ENCODE results near the gene TMED8.
"Not testable (repeated sequence)": the region's sequence is repeated elsewhere in the genome, so short reads cannot be mapped to it uniquely, and the experiment has no call there.

Gene TMED8

GRCh38 chr14:77359626-77360025 lies 17.3 kb downstream of the TMED8 start:
- no peak for DNase-seq

DNA sequence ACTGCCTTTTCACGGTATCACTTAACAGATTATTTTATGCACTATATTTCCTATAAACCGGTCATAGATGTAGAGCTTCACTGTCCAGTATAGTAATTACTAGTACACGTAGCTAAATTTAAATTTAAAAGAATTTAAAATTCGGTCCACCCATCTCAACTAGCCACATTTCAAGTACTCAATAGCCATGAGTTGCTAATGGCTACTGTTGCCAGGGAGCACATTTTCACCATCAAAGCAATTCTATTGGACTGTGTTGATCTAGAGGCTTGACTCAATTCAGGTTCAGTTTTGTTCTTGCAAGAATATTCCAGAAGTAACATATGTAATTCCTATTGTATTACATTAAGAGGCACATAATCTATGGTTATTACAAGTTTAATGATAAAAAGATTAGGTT lies 20.0 kb downstream of the TMED8 start:
- DNase-seq, result no peak

- no peak for DNase-seq
Observed at GRCh38 chr14:77355811-77356210, 21.1 kb downstream of the TMED8 start.

- no peak for DNase-seq
Observed at GRCh38 chr14:77353469-77354141, 23.3 kb downstream of the TMED8 start.

DNA sequence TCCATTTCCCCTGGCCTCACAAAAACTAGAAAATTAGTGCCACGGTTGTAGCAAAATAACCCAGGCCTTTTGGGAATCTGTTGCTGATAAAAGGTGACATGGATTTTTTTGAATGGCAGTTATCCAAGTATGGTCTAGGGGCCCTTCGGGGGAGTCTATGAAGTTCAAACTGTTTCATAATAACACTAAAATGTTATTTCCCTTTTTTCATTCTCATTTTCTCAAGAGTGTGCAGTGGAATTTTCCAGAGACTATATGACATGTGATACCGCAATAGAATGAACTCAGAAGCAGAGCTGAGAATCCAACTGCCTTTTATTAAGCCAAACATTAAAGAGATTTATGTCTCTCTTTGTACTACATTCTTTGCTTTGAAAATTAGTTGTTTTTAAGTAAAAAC lies 29.1 kb downstream of the TMED8 start:
- DNase-seq, result no peak

- DNase-seq, result no peak
Observed at GRCh38 chr14:77346495-77346894, 30.4 kb downstream of the TMED8 start.

DNA sequence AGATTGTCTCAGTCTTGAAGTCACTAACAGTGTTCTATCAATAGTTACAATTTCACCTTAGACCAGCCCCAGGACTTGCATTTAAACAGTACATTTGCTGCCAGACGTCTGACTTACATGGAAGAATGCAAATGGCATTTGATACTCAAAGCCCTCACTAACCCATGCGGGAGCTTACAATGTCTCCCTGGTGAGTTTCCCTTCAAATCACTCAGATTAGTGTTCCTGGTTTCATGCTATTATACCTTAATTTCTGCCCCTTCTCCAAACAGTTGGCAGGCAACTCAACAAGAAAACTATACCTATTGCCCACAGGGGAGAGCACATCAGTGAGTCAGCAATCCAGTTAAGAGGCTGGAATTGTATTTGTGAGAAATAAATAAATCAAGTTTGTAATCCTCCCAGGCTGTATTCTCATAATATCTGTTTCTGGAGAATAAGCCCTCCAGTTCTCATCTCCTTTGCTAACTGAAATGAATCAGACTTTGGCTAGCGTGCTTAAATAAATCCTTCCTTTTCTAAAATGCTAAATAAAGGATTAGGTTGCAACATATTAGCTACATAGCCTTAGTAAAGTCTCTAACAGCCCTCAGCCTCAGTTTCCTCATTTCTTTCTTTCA lies 32.4 kb downstream of the TMED8 start:
- DNase-seq, result no peak

GRCh38 chr14:77343662-77344061 lies 33.2 kb downstream of the TMED8 start:
- DNase-seq, result no peak

- no peak for DNase-seq
Observed at GRCh38 chr14:77342726-77343397, 34.0 kb downstream of the TMED8 start.

GRCh38 chr14:77340389-77340788 lies 36.5 kb downstream of the TMED8 start:
- no peak for DNase-seq

DNA sequence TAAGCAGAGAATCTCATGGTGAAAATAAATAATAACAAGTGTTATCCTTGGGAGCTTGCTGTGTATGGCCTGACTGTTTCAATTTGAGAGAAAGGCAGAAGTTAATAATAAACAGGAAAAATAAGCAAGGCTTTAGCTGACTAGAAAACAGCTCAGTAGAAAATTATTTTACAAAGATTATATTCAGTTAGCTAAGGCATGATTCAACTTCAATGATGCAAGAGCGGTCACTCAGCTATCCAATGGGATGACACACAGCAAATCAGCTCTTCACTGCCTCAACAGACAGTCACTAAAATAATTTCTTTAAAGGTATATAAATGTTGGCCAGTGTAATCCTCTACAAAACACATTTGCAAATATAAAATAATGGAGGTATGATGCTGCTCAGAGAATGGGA lies 37.5 kb downstream of the TMED8 start:
- DNase-seq, result no peak

- no peak for DNase-seq
Observed at GRCh38 chr14:77338302-77338701, 38.6 kb downstream of the TMED8 start.

DNA sequence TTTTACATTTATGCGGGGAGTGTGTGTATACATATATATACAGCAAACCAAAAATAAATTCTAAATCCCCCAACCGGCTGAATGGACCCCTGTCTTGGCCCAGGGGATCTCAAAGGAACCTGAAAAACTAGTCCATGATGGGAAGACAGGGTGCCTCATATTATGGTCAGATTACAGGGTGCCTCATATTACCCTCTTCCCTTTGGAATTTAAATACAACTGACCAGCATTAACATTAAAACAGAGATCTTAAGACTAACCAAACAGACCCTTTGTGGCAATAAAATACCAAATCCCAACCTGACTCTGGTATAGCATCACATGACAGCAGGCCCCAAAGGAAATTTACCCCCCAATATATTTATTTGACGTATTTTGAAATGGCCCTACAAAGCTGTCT lies 39.0 kb downstream of the TMED8 start:
- DNase-seq, result no peak

- DNase-seq, result not testable (repeated sequence)
Observed at GRCh38 chr14:77337255-77337654, 39.6 kb downstream of the TMED8 start.

GRCh38 chr14:77335576-77335975 lies 41.3 kb downstream of the TMED8 start:
- no peak for DNase-seq

GRCh38 chr14:77329872-77330271 lies 47.0 kb downstream of the TMED8 start:
- DNase-seq, result no peak

DNA sequence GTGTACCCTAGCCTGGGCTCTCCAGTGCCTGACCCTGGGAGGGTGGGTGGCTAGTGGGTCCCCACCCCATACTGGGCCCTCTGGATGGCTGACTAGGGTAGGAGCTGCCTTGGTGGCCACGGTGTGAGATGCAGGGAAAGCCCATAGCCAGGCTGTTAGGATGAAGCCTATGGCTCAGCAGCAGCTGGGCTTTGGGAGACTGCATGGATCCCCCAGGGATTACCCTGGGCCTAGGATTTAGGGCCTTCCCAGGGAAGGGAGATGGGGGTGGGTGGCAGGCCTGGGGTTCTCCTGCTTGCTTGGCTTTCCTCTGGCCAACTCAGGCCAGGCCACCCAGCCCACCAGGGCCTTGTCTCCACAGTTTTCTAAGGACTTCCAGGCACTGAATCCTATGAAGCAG lies 49.8 kb downstream of the TMED8 start:
- no peak for DNase-seq

- DNase-seq, result no peak
Observed at GRCh38 chr14:77325746-77326094, 51.2 kb downstream of the TMED8 start.

- no peak for DNase-seq
Observed at GRCh38 chr14:77324816-77325745, 51.8 kb downstream of the TMED8 start.

DNA sequence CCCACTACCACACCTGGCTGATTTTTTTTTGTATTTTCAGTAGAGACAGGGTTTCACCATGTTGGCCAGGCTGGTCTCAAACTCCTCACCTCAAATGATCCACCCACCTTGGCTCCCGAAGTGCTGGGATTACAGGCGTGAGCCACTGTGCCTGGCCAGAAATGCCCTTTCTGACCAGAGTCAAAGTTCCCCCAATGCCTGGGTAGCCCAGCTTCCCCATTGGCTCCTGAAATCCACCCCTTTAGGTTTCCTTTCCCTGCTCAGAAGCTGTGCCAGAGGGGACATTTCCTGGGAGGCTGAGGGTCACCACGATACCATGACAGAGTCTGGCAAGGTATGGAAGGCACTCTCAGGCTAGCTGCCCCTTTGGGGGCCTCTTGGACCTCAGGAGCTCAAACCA lies 52.6 kb downstream of the TMED8 start:
- no peak for DNase-seq

- no peak for DNase-seq
Observed at GRCh38 chr14:77323571-77323970, 53.3 kb downstream of the TMED8 start.

DNA sequence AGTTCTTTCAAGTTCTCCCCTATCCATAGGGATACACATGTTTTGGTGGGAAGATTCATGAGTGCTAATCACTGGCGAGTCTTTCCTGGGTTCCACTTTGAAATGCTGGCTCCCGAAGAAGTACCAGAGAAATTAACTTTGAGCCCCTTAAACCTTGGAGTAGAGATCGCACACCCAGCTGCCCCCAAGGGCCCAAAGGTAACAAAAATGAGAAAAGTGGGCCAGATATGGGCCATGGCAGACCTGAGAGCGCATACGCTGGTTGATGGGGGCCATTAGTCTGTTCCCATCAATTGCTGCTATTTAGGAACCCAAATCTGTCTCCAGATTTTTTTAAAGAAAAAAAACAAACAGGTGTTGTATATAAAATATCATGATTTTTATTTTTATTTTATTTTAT lies 53.9 kb downstream of the TMED8 start:
- DNase-seq, result no peak

- DNase-seq, result no peak
Observed at GRCh38 chr14:77322250-77322902, 54.5 kb downstream of the TMED8 start.

All from SW 1271 (cell line).